Measurements from ENCODE around the gene SCYGR8. TPM values are rescaled to one million over a fixed set of nuclear protein-coding genes. Genes with fewer than 3 reads are reported as not detected.

The SCYGR8 gene

DNA sequence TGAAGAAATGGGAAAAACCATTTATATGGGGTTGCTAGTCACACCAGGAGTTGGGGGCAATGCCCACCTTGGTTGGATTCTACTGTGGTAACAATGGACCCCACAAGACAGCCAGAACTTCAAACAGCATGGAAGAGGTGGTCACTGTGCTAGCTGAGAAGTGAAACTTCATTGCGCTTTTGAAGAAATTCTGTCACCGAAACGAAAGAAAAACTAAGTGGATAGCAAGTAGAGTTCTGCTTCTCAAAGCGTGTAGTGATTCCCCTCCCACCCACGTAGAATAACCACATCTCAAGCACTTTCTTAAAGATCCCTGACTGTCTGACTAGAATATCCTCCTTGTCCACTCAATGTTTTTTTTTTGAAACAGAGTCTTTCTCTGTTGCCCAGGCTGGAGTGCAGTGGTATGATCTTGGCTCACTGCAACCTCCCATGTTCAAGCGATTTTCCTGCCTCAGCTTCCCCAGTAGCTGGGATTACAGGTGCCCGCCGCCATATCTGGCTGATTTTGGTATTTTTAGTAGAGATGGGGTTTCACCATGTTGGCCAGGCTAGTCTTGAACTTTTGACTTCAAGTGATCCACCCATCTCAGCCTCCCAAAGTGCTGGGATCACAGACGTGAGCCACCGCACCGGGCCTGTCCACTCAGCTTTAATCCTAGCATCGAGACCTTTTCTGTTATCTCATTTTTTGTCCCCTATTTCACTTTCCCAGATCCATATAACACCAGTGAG lies 37.9 kb downstream of the SCYGR8 start:
- no peaks in the 10 kb centered on the region for H3K4me1 ChIP-seq (ENCODE audit: control insufficient read depth, insufficient read depth, low read length)
- H3K9ac ChIP-seq (ENCODE audit: low read depth, low read length): no peak overlapping the region
- H3K4me3 ChIP-seq (ENCODE audit: low read length): no peak overlapping the region

DNA sequence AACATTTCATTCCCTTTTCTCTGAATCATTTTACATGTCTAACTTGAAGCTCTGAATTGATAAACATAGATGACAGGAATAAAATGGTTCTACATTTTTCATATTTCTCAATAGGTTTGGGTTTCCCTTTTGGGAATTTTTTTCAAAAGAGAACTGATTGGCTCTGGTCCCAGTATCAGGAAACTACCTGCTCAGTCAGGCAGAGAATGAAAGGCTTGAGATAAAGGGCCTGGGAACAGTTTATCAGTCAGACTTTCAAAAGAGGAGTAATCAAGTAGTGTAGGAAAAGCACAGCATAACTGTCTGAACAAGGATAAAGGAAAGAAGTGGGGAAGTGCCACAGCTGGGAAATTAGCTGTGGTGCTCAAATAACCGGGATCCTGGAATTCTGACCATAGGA lies 39.6 kb downstream of the SCYGR8 start:
- Histone ChIP-seq H3K4me1 (ENCODE audit: control insufficient read depth, insufficient read depth, low read length) (no peaks in the 10 kb centered on the region), H3K36me3 (ENCODE audit: insufficient read depth, low read length) (no peaks in the 10 kb centered on the region), H3K4me2 (ENCODE audit: low read length) (no peak overlapping the region), H3K27me3 (ENCODE audit: control insufficient read depth, insufficient read depth, low read length) (no peaks in the 10 kb centered on the region), H3K4me3 (ENCODE audit: low read length) (no peak overlapping the region), H3K9ac (ENCODE audit: low read depth, low read length) (no peak overlapping the region), H3K9me3 (replicated peaks; ENCODE audit: low read length) (no peaks in the 10 kb centered on the region)

More for the DNA sequence above, 37.9 kb downstream of the SCYGR8 start:
- no peaks in the 10 kb centered on the region for H3K27me3 ChIP-seq (ENCODE audit: control insufficient read depth, insufficient read depth, low read length)
- no peaks in the 10 kb centered on the region for H3K36me3 ChIP-seq (ENCODE audit: insufficient read depth, low read length)
- no peaks in the 10 kb centered on the region for H3K9me3 ChIP-seq (replicated peaks; ENCODE audit: low read length)
- no peak overlapping the region for H3K4me2 ChIP-seq (ENCODE audit: low read length)

DNA sequence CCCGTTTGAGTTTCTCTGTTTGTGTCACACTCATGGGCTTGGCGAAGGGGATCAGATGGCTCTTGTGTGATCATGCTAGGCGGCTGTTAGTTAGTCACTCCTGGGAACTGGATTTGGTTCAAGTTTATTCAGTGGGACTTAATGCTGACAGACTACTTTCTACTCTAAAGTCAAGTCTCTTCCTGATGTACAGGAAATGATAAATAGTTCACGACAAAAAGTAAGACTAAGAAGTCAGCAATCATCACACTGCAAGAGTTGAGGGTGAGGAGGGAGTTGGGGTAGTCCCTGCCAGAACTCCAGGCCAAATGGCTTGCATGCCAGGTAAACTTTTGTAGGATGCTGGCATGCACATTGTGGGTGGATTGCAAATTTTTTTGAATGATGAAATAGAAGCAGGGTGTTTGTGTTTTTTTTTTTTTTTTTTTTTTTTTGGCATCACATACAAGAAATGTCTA lies 42.9 kb downstream of the SCYGR8 start:
- Histone ChIP-seq H3K4me1 (ENCODE audit: control insufficient read depth, insufficient read depth, low read length) (no peaks in the 10 kb centered on the region), H3K4me3 (ENCODE audit: low read length) (no peak overlapping the region), H3K36me3 (ENCODE audit: insufficient read depth, low read length) (no peaks in the 10 kb centered on the region), H3K9ac (ENCODE audit: low read depth, low read length) (no peak overlapping the region), H3K4me2 (ENCODE audit: low read length) (no peak overlapping the region), H3K27me3 (ENCODE audit: control insufficient read depth, insufficient read depth, low read length) (no peaks in the 10 kb centered on the region), H3K9me3 (replicated peaks; ENCODE audit: low read length) (no peaks in the 10 kb centered on the region)

DNA sequence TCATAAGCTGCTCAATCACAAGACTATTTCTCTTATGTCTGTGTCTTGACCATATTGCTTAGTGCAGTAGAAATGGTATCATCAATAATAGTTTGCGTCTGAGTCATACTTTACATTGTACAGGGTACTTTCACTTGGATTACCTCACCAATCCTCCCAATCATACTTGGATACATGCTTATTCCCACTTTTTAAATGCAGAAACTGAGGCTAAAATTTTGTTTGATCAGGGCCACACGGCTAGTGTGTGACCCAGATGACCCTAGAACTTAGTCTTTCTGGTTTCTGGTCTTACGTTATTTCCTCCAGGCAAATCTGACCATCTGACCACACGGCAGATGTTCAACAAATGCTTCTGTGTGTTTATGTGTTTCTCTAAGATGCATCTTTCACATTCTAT lies 44.1 kb downstream of the SCYGR8 start:
- Histone ChIP-seq H3K4me2 (ENCODE audit: low read length) (no peak overlapping the region), H3K9ac (ENCODE audit: low read depth, low read length) (no peak overlapping the region), H3K4me1 (ENCODE audit: control insufficient read depth, insufficient read depth, low read length) (no peaks in the 10 kb centered on the region), H3K9me3 (replicated peaks; ENCODE audit: low read length) (no peaks in the 10 kb centered on the region), H3K27me3 (ENCODE audit: control insufficient read depth, insufficient read depth, low read length) (no peaks in the 10 kb centered on the region), H3K4me3 (ENCODE audit: low read length) (no peak overlapping the region), H3K36me3 (ENCODE audit: insufficient read depth, low read length) (no peaks in the 10 kb centered on the region)

DNA sequence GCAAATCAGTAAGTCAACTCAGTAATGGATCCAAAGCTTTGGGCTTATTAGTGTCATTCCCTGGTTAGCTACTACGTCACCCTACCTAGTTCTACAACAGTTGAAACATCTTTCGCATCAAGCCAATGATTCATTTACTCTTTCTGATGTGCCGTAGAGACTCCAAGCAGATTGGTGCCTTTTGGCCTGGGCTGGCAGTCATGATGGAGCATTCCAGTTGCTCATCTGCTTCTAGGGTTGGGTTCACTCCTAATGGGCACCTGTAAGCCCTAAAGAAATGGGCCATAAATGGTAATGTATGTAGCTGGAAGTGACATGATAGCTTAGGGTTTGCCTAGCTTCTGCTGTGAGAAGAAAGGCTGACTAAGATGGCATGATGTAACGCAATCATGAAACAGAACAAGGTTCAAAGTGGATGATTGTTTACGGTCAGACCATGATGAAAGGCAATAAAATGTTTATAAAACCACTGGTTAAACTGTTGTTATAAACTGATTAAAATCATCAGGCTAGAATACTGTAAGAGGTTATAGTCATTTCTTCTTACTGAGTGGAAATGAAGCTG lies 47.5 kb downstream of the SCYGR8 start:
- no peaks in the 10 kb centered on the region for H3K36me3 ChIP-seq (ENCODE audit: insufficient read depth, low read length)
- no peaks in the 10 kb centered on the region for H3K9me3 ChIP-seq (replicated peaks; ENCODE audit: low read length)
- no peak overlapping the region for H3K4me3 ChIP-seq (ENCODE audit: low read length)
- H3K27me3 ChIP-seq (ENCODE audit: control insufficient read depth, insufficient read depth, low read length): no peaks in the 10 kb centered on the region
- no peak overlapping the region for H3K9ac ChIP-seq (ENCODE audit: low read depth, low read length)
- no peak overlapping the region for H3K4me2 ChIP-seq (ENCODE audit: low read length)
- H3K4me1 ChIP-seq (ENCODE audit: control insufficient read depth, insufficient read depth, low read length): no peaks in the 10 kb centered on the region

Small RNA genes lying within 50 kb of the gene (small RNA-seq; reads per million reads assigned to genes)
- gene RNA5SP121 (not detected), gene SNRPGP8 (not detected)
